ENCODE results near the gene KRT20.

DNA sequence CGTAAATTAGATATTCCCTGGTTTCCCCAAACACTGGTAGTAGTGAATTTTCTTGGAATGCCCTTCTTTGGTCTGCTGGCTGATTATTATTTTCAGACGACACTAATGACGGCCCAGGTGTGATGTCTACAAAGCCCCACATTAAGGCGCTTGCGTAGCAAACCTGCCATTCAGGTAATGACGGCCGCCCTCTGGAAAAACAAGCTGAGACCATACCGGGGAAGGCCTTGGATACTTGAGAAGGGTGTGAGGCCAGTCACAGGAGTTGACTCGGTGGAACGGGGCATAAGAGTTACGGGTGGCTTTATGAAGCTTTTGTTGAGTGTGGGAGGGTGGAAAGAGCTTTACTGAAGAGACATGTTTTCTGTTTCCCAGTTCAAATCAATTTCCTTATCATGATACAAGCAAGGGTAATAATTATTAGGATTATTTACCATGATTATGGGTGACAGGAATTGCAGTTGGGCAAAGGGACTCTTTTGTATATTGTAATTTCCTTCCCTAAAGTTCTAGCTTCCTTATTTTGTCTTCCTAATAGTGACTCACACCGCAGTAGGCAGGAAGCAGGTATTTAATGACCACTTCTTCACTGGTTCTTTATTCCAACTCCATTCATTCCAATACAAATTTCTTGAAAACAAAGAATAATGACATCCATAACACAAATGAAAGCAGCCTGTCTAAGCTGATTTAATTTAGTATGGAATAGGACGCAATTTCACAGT is 27.6 kb upstream of the KRT20 start:
- TF ChIP-seq, protein P1, sequence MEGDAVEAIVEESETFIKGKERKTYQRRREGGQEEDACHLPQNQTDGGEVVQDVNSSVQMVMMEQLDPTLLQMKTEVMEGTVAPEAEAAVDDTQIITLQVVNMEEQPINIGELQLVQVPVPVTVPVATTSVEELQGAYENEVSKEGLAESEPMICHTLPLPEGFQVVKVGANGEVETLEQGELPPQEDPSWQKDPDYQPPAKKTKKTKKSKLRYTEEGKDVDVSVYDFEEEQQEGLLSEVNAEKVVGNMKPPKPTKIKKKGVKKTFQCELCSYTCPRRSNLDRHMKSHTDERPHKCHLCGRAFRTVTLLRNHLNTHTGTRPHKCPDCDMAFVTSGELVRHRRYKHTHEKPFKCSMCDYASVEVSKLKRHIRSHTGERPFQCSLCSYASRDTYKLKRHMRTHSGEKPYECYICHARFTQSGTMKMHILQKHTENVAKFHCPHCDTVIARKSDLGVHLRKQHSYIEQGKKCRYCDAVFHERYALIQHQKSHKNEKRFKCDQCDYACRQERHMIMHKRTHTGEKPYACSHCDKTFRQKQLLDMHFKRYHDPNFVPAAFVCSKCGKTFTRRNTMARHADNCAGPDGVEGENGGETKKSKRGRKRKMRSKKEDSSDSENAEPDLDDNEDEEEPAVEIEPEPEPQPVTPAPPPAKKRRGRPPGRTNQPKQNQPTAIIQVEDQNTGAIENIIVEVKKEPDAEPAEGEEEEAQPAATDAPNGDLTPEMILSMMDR (IDR thresholded peaks at IDR 0.05) = no peak
- TF ChIP-seq POLR2A (IDR thresholded peaks at IDR 0.05) = no peak
